ENCODE data around the gene ABR. TPM values are rescaled to one million over a fixed set of nuclear protein-coding genes. Genes with fewer than 3 reads are reported as not detected.

Gene ABR
- total RNA-seq, 1 experiment from 2014 or later: 78.3 TPM

GRCh38 chr17:1183171-1183873 lies 3.5 kb upstream of the ABR start:
- no peaks in the 10 kb centered on the region for H3K36me3 ChIP-seq (ENCODE audit: control insufficient read depth, insufficient read depth, low read length)
- Mint-ChIP-seq H3K27me3 (ENCODE audit: insufficient read depth, unreplicated experiment) (no peaks in the 10 kb centered on the region), H3K9me3 (ENCODE audit: unreplicated experiment) (no peaks in the 10 kb centered on the region), H3K27ac (ENCODE audit: unreplicated experiment) (no peak overlapping the region), H3K36me3 (ENCODE audit: insufficient read depth, unreplicated experiment) (no peaks in the 10 kb centered on the region), H3K4me3 (ENCODE audit: unreplicated experiment) (no peak overlapping the region), H3K4me1 (ENCODE audit: low read depth, unreplicated experiment) (peaks cover 12% of the 10 kb centered on the region)
- POLR2A ChIA-PET: no interaction called here
- BruUV-seq (replicated peaks): no TSS peak
- intact Hi-C loops (cut with micrococcal nuclease; ENCODE audit: unreplicated experiment): no loop called here
- H3K9me3 ChIP-seq: no peaks in the 10 kb centered on the region
- no peak for DNase-seq
- H3K4me1 ChIP-seq: peaks cover 6% of the 10 kb centered on the region; the same call in 1 of the 2 replicates
- H3K4me3 ChIP-seq (ENCODE audit: low read depth, low read length): no peak overlapping the region
- no peak for TF ChIP-seq CTCF (IDR thresholded peaks at IDR 0.05; ENCODE audit: insufficient read depth in 1 of 2, low read depth in 1 of 2, low read length in 1 of 2, severe bottlenecking in 1 of 2, unreplicated experiment in 1 of 2)
- CTCF ChIA-PET: no interaction called here
- no peaks in the 10 kb centered on the region for H3K27me3 ChIP-seq (replicated peaks; ENCODE audit: control insufficient read depth, insufficient read depth, low read length)

DNA sequence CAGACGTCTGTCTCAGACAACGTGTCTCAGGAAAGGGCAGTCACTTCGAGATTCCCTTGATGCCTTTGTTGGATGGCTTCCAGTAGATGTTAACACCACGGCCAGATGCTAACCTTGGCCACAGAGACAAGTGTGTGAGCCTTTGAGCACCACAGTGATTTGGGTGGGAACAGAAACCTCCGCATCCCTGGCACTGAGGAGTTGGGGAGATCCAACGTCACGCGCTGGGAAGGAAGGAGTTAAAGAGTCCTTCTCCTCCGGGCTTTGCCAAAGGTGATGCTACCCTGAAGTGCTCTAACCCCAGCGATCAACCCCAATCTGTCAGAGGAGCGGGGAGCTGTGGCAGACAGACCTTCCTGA lies 3.0 kb upstream of the ABR start:
- CTCF ChIA-PET: no interaction called here
- no peaks in the 10 kb centered on the region for H3K27me3 ChIP-seq (replicated peaks; ENCODE audit: control insufficient read depth, insufficient read depth, low read length)

GRCh38 chr17:1181753-1182137 lies 2.0 kb upstream of the ABR start:
- ChIA-PET CTCF (interaction anchor here (0.7 to 1.3 kb wide), 2 partner anchors 40 to 59 kb away, joined by 3 to 4 read pairs; no protein-coding TSS in a partner anchor), POLR2A (no interaction called here)
- Mint-ChIP-seq H3K36me3 (ENCODE audit: insufficient read depth, unreplicated experiment) (peaks cover 5% of the 10 kb centered on the region), H3K9me3 (ENCODE audit: unreplicated experiment) (no peaks in the 10 kb centered on the region), H3K4me1 (ENCODE audit: low read depth, unreplicated experiment) (peaks cover 12% of the 10 kb centered on the region), H3K27ac (ENCODE audit: unreplicated experiment) (no peak overlapping the region), H3K27me3 (ENCODE audit: insufficient read depth, unreplicated experiment) (no peaks in the 10 kb centered on the region), H3K4me3 (ENCODE audit: unreplicated experiment) (no peak overlapping the region)
- intact Hi-C loops (cut with micrococcal nuclease; ENCODE audit: unreplicated experiment): no loop called here
- H3K27me3 ChIP-seq (replicated peaks; ENCODE audit: control insufficient read depth, insufficient read depth, low read length): no peaks in the 10 kb centered on the region
- H3K4me1 ChIP-seq: peaks cover 12% of the 10 kb centered on the region; the same call in 1 of the 2 replicates
- BruUV-seq (replicated peaks): no TSS peak
- H3K36me3 ChIP-seq (ENCODE audit: control insufficient read depth, insufficient read depth, low read length): no peaks in the 10 kb centered on the region
- DNase-seq: no peak
- no peak overlapping the region for H3K4me3 ChIP-seq (ENCODE audit: low read depth, low read length)
- TF ChIP-seq CTCF (IDR thresholded peaks at IDR 0.05; ENCODE audit: insufficient read depth in 1 of 2, low read depth in 1 of 2, low read length in 1 of 2, severe bottlenecking in 1 of 2, unreplicated experiment in 1 of 2): no peak
- no peaks in the 10 kb centered on the region for H3K9me3 ChIP-seq

More for the DNA sequence above, 3.0 kb upstream of the ABR start:
- no TSS peak for BruUV-seq (replicated peaks)
- peaks cover under 1% of the 10 kb centered on the region for H3K36me3 Mint-ChIP-seq (ENCODE audit: insufficient read depth, unreplicated experiment)
- Histone ChIP-seq H3K9me3 (no peaks in the 10 kb centered on the region), H3K4me3 (ENCODE audit: low read depth, low read length) (no peak overlapping the region), H3K36me3 (ENCODE audit: control insufficient read depth, insufficient read depth, low read length) (no peaks in the 10 kb centered on the region), H3K4me1 (peaks cover 7% of the 10 kb centered on the region; the same call in 1 of the 2 replicates)
- H3K27ac Mint-ChIP-seq (ENCODE audit: unreplicated experiment): no peak overlapping the region
- intact Hi-C loops (cut with micrococcal nuclease; ENCODE audit: unreplicated experiment): no loop called here
- no peaks in the 10 kb centered on the region for H3K9me3 Mint-ChIP-seq (ENCODE audit: unreplicated experiment)
- no peak for TF ChIP-seq CTCF (IDR thresholded peaks at IDR 0.05; ENCODE audit: insufficient read depth in 1 of 2, low read depth in 1 of 2, low read length in 1 of 2, severe bottlenecking in 1 of 2, unreplicated experiment in 1 of 2)
- no peaks in the 10 kb centered on the region for H3K27me3 Mint-ChIP-seq (ENCODE audit: insufficient read depth, unreplicated experiment)
- DNase-seq: no peak
- POLR2A ChIA-PET: no interaction called here
- H3K4me1 Mint-ChIP-seq (ENCODE audit: low read depth, unreplicated experiment): peaks cover 12% of the 10 kb centered on the region
- no peak overlapping the region for H3K4me3 Mint-ChIP-seq (ENCODE audit: unreplicated experiment)

All from Caco-2 (cell line).